Loucy (cell line): ENCODE data around the gene MAST4.

Source experiments
- H2AFZ ChIP-seq: fragments of 200-600 bp; sonication (generic); 2 replicates; pipeline ENCODE4 v1.6.0; 2016; ENCODE audit warnings: antibody characterized with exemption, mild to moderate bottlenecking, low read length, moderate library complexity
- H3F3A ChIP-seq: fragments of 200-600 bp; 2 replicates; pipeline ENCODE4 v1.6.0; 2016; ENCODE audit warnings: antibody characterized with exemption, low read depth, mild to moderate bottlenecking
- H3K27me3 ChIP-seq: fragments of 200-600 bp; sonication (generic); 2 replicates; pipeline ENCODE4 v1.6.1; 2014; ENCODE audit warnings: low read length, mild to moderate bottlenecking; ENCODE audit not compliant: insufficient read depth, poor library complexity, severe bottlenecking
- H3K36me3 ChIP-seq: fragments of 200-600 bp; sonication (generic); 2 replicates; pipeline ENCODE4 v1.6.1; 2016; ENCODE audit warnings: low read length; ENCODE audit not compliant: insufficient read depth
- H3K4me1 ChIP-seq: fragments of 200-600 bp; sonication (generic); 2 replicates; pipeline ENCODE4 v1.5.1; 2014; ENCODE audit warnings: low read length, mild to moderate bottlenecking; ENCODE audit not compliant: insufficient read depth, poor library complexity, severe bottlenecking
- H3K4me2 ChIP-seq: fragments of 200-600 bp; sonication (generic); 2 replicates; pipeline ENCODE4 v1.6.0; 2014; ENCODE audit warnings: antibody characterized with exemption, low read length, low read depth, mild to moderate bottlenecking; ENCODE audit not compliant: poor library complexity, severe bottlenecking
- H3K4me3 ChIP-seq: fragments of 200-600 bp; sonication (generic); 2 replicates; pipeline ENCODE4 v1.5.1; 2014; ENCODE audit warnings: low read length, mild to moderate bottlenecking, mixed read lengths; ENCODE audit not compliant: poor library complexity, severe bottlenecking
- H3K79me2 ChIP-seq: fragments of 200-600 bp; sonication (generic); 2 replicates; pipeline ENCODE4 v1.6.1; 2014; ENCODE audit warnings: low read length; ENCODE audit not compliant: insufficient read depth
- H3K9ac ChIP-seq: fragments of 200-600 bp; sonication (generic); 2 replicates; pipeline ENCODE4 v1.6.0; 2014; ENCODE audit warnings: mild to moderate bottlenecking, low read depth, low read length, moderate library complexity; ENCODE audit not compliant: poor library complexity, severe bottlenecking
- H3K9me2 ChIP-seq: fragments of 200-600 bp; sonication (generic); replicated peaks from 2 replicates; pipeline ENCODE4 v1.6.1; 2016; ENCODE audit warnings: low read depth, low read length, mixed read lengths
- H3K9me3 ChIP-seq: fragments of 200-600 bp; sonication (generic); 2 replicates; pipeline ENCODE4 v1.6.1; 2014; ENCODE audit warnings: mild to moderate bottlenecking, antibody characterized with exemption, low read length, low read depth; ENCODE audit not compliant: insufficient read depth
- H4K20me1 ChIP-seq: fragments of 200-600 bp; sonication (generic); 2 replicates; pipeline ENCODE4 v1.6.0; 2014; ENCODE audit warnings: antibody characterized with exemption, low read length, mild to moderate bottlenecking; ENCODE audit not compliant: insufficient read depth, poor library complexity, severe bottlenecking
- EZH2phosphoT487 ChIP-seq: fragments of 200-600 bp; IDR thresholded peaks from 2 replicates; pipeline ENCODE4 v1.6.1; 2018; ENCODE audit warnings: antibody characterized with exemption, mild to moderate bottlenecking, moderate library complexity, borderline replicate concordance
- TF ChIP-seq, protein P1 (sequence below): fragments of 200-600 bp; sonication (generic); conservative IDR thresholded peaks from 2 replicates; pipeline ENCODE4 v1.5.1; 2014; ENCODE audit warnings: mild to moderate bottlenecking, antibody characterized with exemption, low read length

The MAST4 gene

DNA sequence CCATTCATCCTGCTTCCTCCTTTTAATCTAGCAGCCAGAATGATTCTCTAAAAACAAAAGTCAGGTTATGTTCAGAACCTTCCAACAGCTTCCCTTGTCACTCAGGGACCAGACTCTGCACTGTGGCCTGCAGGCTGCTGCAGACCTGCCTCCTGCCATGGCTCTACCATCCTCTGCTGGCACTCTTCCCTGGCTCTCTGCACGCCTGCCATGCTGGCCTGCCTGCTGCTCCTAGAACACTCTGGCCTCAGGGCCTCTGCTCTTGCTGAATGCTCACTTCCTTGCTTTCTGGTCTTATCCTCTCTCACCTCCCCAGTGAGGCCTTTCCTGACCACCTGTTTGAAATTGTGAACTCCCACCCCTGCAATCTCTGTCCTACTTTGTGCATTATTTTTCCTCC, 451.0 kb downstream of the MAST4 start:
- Histone ChIP-seq H3F3A (no peaks in the 10 kb centered on the region), H3K4me3 (no peak overlapping the region), H3K4me2 (no peak overlapping the region), H3K27me3 (no peaks in the 10 kb centered on the region), H3K9me2 (no peaks in the 10 kb centered on the region), H3K4me1 (peaks cover 7% of the 10 kb centered on the region), H2AFZ (no peak overlapping the region), H3K9me3 (no peaks in the 10 kb centered on the region), H4K20me1 (no peaks in the 10 kb centered on the region), H3K79me2 (peaks cover 64% of the 10 kb centered on the region; the same call in 1 of the 2 replicates), H3K9ac (no peak overlapping the region), H3K36me3 (no peaks in the 10 kb centered on the region)
- TF ChIP-seq EZH2phosphoT487 = no peak
- TF ChIP-seq, protein P1, sequence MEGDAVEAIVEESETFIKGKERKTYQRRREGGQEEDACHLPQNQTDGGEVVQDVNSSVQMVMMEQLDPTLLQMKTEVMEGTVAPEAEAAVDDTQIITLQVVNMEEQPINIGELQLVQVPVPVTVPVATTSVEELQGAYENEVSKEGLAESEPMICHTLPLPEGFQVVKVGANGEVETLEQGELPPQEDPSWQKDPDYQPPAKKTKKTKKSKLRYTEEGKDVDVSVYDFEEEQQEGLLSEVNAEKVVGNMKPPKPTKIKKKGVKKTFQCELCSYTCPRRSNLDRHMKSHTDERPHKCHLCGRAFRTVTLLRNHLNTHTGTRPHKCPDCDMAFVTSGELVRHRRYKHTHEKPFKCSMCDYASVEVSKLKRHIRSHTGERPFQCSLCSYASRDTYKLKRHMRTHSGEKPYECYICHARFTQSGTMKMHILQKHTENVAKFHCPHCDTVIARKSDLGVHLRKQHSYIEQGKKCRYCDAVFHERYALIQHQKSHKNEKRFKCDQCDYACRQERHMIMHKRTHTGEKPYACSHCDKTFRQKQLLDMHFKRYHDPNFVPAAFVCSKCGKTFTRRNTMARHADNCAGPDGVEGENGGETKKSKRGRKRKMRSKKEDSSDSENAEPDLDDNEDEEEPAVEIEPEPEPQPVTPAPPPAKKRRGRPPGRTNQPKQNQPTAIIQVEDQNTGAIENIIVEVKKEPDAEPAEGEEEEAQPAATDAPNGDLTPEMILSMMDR = no peak

DNA sequence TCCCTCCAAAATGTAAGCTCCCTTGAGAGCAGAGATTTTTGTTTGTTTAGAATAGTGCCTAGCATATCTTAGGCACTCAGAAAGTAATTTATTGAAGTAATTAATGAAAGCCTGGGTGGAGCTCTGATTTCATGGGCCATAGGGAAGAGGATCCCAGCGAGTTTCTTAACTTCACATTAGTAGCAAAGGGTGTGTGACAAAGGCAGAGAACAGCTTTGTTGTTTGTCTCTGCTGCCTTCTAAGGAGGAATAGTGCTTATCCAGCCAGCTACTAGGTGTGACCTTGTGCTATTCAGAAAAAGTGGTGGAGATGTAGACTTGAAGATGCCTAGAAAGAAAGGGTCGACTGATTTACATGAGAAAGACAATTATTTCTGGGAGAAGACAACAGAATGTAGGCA, 451.4 kb downstream of the MAST4 start:
- TF ChIP-seq, protein P1 = no peak
- TF ChIP-seq EZH2phosphoT487 = no peak
- Histone ChIP-seq H3K36me3 (no peaks in the 10 kb centered on the region), H3K4me2 (no peak overlapping the region), H3K4me3 (no peak overlapping the region), H4K20me1 (no peaks in the 10 kb centered on the region), H3K9me2 (no peaks in the 10 kb centered on the region), H3K79me2 (peaks cover 61% of the 10 kb centered on the region; the same call in 1 of the 2 replicates), H3F3A (no peaks in the 10 kb centered on the region), H3K4me1 (peaks cover 7% of the 10 kb centered on the region), H3K9ac (no peak overlapping the region), H3K9me3 (no peaks in the 10 kb centered on the region), H3K27me3 (no peaks in the 10 kb centered on the region), H2AFZ (no peak overlapping the region)

DNA sequence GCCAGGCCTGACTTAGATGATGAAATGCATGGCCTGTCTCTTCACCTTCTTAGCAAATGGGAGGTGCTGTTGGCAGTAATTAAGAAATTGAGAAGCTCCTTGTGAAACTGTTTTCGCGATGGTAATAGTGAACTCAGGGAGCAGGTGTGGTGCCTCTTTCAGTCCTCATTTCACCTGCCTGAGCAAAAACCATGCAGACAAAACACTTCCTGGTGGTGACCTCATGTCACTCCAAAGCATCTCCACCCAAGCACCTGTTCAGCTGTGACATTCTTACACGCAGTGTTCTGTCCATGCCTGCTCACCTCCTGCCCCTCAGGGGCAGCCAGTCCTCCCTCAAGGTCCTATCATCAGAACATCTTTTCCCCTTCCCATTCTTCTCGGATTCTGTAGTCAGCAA, 453.9 kb downstream of the MAST4 start:
- Histone ChIP-seq H3K36me3 (no peaks in the 10 kb centered on the region), H3K9me3 (no peaks in the 10 kb centered on the region), H3K4me2 (no peak overlapping the region), H3K9ac (no peak overlapping the region), H3K79me2 (peaks cover 53% of the 10 kb centered on the region), H4K20me1 (no peaks in the 10 kb centered on the region), H3K4me1 (peaks cover 17% of the 10 kb centered on the region), H3F3A (no peaks in the 10 kb centered on the region), H2AFZ (no peak overlapping the region), H3K9me2 (no peaks in the 10 kb centered on the region), H3K4me3 (no peak overlapping the region), H3K27me3 (no peaks in the 10 kb centered on the region)
- TF ChIP-seq EZH2phosphoT487 = no peak
- TF ChIP-seq, protein P1 = no peak
